Right lobe of liver (tissue), 4 donors: ENCODE results near the gene XAF1.

Experiments
- POLR2A ChIP-seq: fragments of 450-650 bp; IDR thresholded peaks from one replicate; pipeline ENCODE4 v1.6.1; 2017; ENCODE audit warnings: antibody characterized with exemption, mild to moderate bottlenecking
- TF ChIP-seq, protein P1 (sequence below), 4 donors: fragments of 200-600 bp in 3 of 4; fragments of 450-650 bp in 1 of 4; IDR thresholded peaks; one replicate each; pipeline versions ENCODE4 v1.5.1 to v1.8.0; 2016 to 2022; ENCODE audit warnings: antibody characterized with exemption in 4 of 4, mild to moderate bottlenecking in 2 of 4
- donor health status: DM: no; HTN: no; CAD: no.
- donor health status: DM: no; HTN: no; CAD: no.
- donor health status: DM: no; HTN: yes; CAD: no.

DNA sequence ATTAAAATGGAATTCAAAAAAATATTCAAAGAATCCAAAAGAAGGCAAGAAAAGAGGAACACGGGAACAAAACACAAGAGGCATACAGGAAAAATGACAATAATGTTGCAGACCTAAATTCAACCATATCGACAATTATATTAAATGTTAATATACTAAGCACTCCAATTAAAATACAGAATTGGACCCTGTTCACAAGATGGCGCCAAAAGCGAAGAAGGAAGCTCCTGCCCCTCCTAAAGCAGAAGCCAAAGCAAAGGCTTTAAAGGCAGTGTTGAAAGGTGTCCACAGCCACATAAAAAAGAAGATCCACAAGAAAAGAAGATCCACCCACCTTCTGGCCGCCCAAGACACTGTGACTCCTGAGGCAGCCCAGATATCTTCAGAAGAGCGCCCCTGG, 6.3 kb upstream of the XAF1 start:
- TF ChIP-seq, protein P1, sequence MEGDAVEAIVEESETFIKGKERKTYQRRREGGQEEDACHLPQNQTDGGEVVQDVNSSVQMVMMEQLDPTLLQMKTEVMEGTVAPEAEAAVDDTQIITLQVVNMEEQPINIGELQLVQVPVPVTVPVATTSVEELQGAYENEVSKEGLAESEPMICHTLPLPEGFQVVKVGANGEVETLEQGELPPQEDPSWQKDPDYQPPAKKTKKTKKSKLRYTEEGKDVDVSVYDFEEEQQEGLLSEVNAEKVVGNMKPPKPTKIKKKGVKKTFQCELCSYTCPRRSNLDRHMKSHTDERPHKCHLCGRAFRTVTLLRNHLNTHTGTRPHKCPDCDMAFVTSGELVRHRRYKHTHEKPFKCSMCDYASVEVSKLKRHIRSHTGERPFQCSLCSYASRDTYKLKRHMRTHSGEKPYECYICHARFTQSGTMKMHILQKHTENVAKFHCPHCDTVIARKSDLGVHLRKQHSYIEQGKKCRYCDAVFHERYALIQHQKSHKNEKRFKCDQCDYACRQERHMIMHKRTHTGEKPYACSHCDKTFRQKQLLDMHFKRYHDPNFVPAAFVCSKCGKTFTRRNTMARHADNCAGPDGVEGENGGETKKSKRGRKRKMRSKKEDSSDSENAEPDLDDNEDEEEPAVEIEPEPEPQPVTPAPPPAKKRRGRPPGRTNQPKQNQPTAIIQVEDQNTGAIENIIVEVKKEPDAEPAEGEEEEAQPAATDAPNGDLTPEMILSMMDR (IDR thresholded peaks at IDR 0.05) = no peak
- TF ChIP-seq POLR2A = no peak
